Liver (tissue), 9 donors: ENCODE results near the gene SCN2B. TPM values are rescaled to one million over a fixed set of nuclear protein-coding genes. Genes with fewer than 3 reads are reported as not detected.

Experiments
- DNase-seq: peaks from one replicate; pipeline ENCODE4 v3.0.0-alpha.2; 2017; ENCODE audit warnings: low spot score
- H3K27ac ChIP-seq, 2 donors: one replicate each; pipeline ENCODE4 v1.7.0; 2013; ENCODE audit warnings: inconsistent platforms in 2 of 2, low read length in 2 of 2, control low read depth in 1 of 2, low read depth in 1 of 2, mild to moderate bottlenecking in 1 of 2
- H3K27me3 ChIP-seq, 4 donors: one replicate each; pipeline versions ENCODE4 v1.6.1 to v1.7.0; 2013; ENCODE audit warnings: low read length in 3 of 4, inconsistent platforms in 1 of 4, mild to moderate bottlenecking in 1 of 4, moderate library complexity in 1 of 4; ENCODE audit not compliant: control insufficient read depth in 4 of 4, insufficient read depth in 4 of 4
- H3K36me3 ChIP-seq, 4 donors: one replicate each; pipeline versions ENCODE4 v1.6.1 to v1.7.0; 2013; ENCODE audit warnings: low read length in 3 of 4, mild to moderate bottlenecking in 3 of 4, low read depth in 1 of 4, moderate library complexity in 1 of 4; ENCODE audit not compliant: control insufficient read depth in 4 of 4, insufficient read depth in 3 of 4
- H3K4me1 ChIP-seq, 4 donors: one replicate each; pipeline versions ENCODE4 v1.6.1 to v1.7.0; 2013; ENCODE audit warnings: low read length in 3 of 4, mild to moderate bottlenecking in 3 of 4, moderate library complexity in 1 of 4; ENCODE audit not compliant: control insufficient read depth in 4 of 4, insufficient read depth in 4 of 4
- H3K4me3 ChIP-seq, 3 donors: one replicate each; pipeline versions ENCODE4 v1.6.1 to v1.7.0; 2013; ENCODE audit warnings: low read length in 3 of 3, control low read depth in 1 of 3, low read depth in 1 of 3, mild to moderate bottlenecking in 1 of 3
- H3K9ac ChIP-seq, 2 donors: one replicate each; pipeline ENCODE4 v1.7.0; 2013; ENCODE audit warnings: low read length in 2 of 2, mild to moderate bottlenecking in 2 of 2, moderate library complexity in 2 of 2, control low read depth in 1 of 2, low read depth in 1 of 2
- H3K9me3 ChIP-seq, 4 donors: one replicate each; pipeline versions ENCODE4 v1.6.1 to v1.7.0; 2013; ENCODE audit warnings: low read length in 3 of 4; ENCODE audit not compliant: control insufficient read depth in 4 of 4
- ATF3 ChIP-seq: IDR thresholded peaks from 2 replicates; pipeline ENCODE4 v1.6.1; 2016; ENCODE audit warnings: antibody characterized with exemption
- CTCF ChIP-seq: fragments of 150-350 bp; IDR thresholded peaks from 2 replicates; pipeline ENCODE4 v1.5.1; 2017; ENCODE audit warnings: improper control_type of control experiment, low read depth, low read length; ENCODE audit not compliant: missing input control
- EGR1 ChIP-seq, 2 donors: IDR thresholded peaks; 2 replicates each; pipeline ENCODE4 v1.6.1; 2016 to 2018; ENCODE audit warnings: antibody characterized with exemption in 2 of 2, low read depth in 2 of 2
- FOXA1 ChIP-seq: IDR thresholded peaks from 2 replicates; pipeline ENCODE4 v1.6.1; 2016; ENCODE audit warnings: antibody characterized with exemption
- FOXA2 ChIP-seq: IDR thresholded peaks from 2 replicates; pipeline ENCODE4 v1.6.1; 2016; ENCODE audit warnings: antibody characterized with exemption
- GABPA ChIP-seq, 2 donors: IDR thresholded peaks in 1 of 2; conservative IDR thresholded peaks in 1 of 2; 2 replicates each; pipeline ENCODE4 v1.6.1; 2016; ENCODE audit warnings: antibody characterized with exemption in 2 of 2, mild to moderate bottlenecking in 1 of 2, moderate library complexity in 1 of 2
- HNF4A ChIP-seq, 2 donors: conservative IDR thresholded peaks; 2 replicates each; pipeline ENCODE4 v1.6.1; 2016; ENCODE audit warnings: antibody characterized with exemption in 2 of 2, mild to moderate bottlenecking in 2 of 2
- HNF4G ChIP-seq: IDR thresholded peaks from 2 replicates; pipeline ENCODE4 v1.6.1; 2016; ENCODE audit warnings: antibody characterized with exemption
- JUND ChIP-seq, 2 donors: IDR thresholded peaks; 2 replicates each; pipeline ENCODE4 v1.6.1; 2016; ENCODE audit warnings: antibody characterized with exemption in 2 of 2
- NR2F2 ChIP-seq: IDR thresholded peaks from 2 replicates; pipeline ENCODE4 v1.6.1; 2016; ENCODE audit warnings: antibody characterized with exemption
- RAD21 ChIP-seq, 2 donors: IDR thresholded peaks; 2 replicates each; pipeline ENCODE4 v1.6.1; 2016; ENCODE audit warnings: antibody characterized with exemption in 2 of 2, mild to moderate bottlenecking in 2 of 2
- RXRA ChIP-seq, 2 donors: IDR thresholded peaks; 2 replicates each; pipeline ENCODE4 v1.6.1; 2017 to 2018; ENCODE audit warnings: antibody characterized with exemption in 2 of 2, mild to moderate bottlenecking in 1 of 2
- SP1 ChIP-seq: IDR thresholded peaks from 2 replicates; pipeline ENCODE4 v1.6.1; 2018; ENCODE audit warnings: antibody characterized with exemption, mild to moderate bottlenecking
- TAF1 ChIP-seq: conservative IDR thresholded peaks from 2 replicates; pipeline ENCODE4 v1.6.1; 2016; ENCODE audit warnings: antibody characterized with exemption, mild to moderate bottlenecking
- YY1 ChIP-seq: IDR thresholded peaks from 2 replicates; pipeline ENCODE4 v1.6.1; 2016; ENCODE audit warnings: antibody characterized with exemption, mild to moderate bottlenecking
- WGBS: extraction: QIAGEN DNeasy Blood & Tissue Kit; methylation state at CpG from one replicate; pipeline ENCODE4 v1.1.7; 2013; 5-methylcytosine and 5-hydroxymethylcytosine counted together
- polyA plus RNA-seq, 2 donors: library from polyadenylated mRNA; stranded (reverse) in 1 of 2; unstranded in 1 of 2; fragments of 200-250 nt in 1 of 2; fragments of >200 nt in 1 of 2; fragmentation: Nextera tagmentation in 1 of 2; extraction: Ambion mirVana in 1 of 2; gene quantifications; one replicate each; pipeline versions ENCODE4 v1.2.1 to v1.2.3, GENCODE V29; 2013 to 2015
- total RNA-seq, 2 donors: library from RNA; depleted of rRNA; stranded (reverse); fragments of >200 nt; gene quantifications; one replicate each; pipeline ENCODE4 v1.2.3, GENCODE V29; 2014
- TF ChIP-seq, protein P1 (sequence below): IDR thresholded peaks from 2 replicates; pipeline ENCODE4 v1.6.1; 2016; ENCODE audit warnings: antibody characterized with exemption, mild to moderate bottlenecking
- TF ChIP-seq, protein P2 (sequence below): IDR thresholded peaks from 2 replicates; pipeline ENCODE4 v1.6.1; 2016; ENCODE audit warnings: antibody characterized with exemption
- TF ChIP-seq, protein P3 (sequence below): IDR thresholded peaks from 2 replicates; pipeline ENCODE4 v1.6.1; 2016; ENCODE audit warnings: antibody characterized with exemption
- donor health status: healthy.
- donor health status: healthy.
- donor health status: healthy.
- donor health status: healthy.
- donor health status: healthy.

The SCN2B gene
- total and polyA plus RNA-seq, 4 donors, result 0.01 to 0.05 TPM; not detected in 2

DNA sequence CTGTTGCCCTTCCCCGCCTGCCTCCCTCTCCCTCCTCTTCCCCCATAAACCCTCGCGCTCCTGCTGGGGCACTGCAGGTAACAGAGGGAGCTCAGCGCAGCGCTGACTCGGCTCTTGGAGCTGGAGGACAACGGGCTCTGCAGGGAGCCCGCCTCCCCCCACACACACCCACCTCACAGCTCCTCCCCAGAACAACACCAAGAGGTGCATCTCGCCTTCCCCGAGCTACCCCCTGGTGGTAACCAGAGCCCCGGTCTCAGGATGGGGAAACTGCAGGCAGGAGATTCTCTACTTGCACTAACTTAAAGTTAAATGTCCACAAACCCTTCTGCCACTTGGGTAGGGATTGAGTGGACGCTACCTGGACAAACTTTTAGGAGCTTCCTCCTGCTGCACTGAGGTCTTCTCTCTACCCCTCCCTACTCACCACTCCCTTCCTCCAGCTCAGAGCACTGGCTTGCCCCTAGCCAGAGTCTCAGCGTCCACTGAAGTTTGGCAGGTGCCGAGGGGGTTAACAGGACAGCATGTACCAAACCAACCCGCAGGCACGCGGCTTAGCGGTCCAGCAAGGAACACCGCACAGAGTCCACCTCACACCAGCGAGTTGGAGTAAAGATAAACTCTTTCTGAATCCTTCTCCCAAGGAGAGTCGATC lies 19.8 kb downstream of the SCN2B start:
- Histone ChIP-seq H3K4me3 (no peak overlapping the region), H3K4me1 (peaks cover 5 to 10% (median 6%) of the 10 kb centered on the region in 4 donors), H3K27ac (no peak overlapping the region), H3K36me3 (no peaks in the 10 kb centered on the region), H3K9ac (no peak overlapping the region), H3K27me3 (peaks cover 7 to 30% (median 9%) of the 10 kb centered on the region in 4 donors), H3K9me3 (no peaks in the 10 kb centered on the region)
- TF ChIP-seq SP1, result no peak
- TF ChIP-seq ATF3, result no peak
- no peak for TF ChIP-seq HNF4G
- TF ChIP-seq, protein P1, sequence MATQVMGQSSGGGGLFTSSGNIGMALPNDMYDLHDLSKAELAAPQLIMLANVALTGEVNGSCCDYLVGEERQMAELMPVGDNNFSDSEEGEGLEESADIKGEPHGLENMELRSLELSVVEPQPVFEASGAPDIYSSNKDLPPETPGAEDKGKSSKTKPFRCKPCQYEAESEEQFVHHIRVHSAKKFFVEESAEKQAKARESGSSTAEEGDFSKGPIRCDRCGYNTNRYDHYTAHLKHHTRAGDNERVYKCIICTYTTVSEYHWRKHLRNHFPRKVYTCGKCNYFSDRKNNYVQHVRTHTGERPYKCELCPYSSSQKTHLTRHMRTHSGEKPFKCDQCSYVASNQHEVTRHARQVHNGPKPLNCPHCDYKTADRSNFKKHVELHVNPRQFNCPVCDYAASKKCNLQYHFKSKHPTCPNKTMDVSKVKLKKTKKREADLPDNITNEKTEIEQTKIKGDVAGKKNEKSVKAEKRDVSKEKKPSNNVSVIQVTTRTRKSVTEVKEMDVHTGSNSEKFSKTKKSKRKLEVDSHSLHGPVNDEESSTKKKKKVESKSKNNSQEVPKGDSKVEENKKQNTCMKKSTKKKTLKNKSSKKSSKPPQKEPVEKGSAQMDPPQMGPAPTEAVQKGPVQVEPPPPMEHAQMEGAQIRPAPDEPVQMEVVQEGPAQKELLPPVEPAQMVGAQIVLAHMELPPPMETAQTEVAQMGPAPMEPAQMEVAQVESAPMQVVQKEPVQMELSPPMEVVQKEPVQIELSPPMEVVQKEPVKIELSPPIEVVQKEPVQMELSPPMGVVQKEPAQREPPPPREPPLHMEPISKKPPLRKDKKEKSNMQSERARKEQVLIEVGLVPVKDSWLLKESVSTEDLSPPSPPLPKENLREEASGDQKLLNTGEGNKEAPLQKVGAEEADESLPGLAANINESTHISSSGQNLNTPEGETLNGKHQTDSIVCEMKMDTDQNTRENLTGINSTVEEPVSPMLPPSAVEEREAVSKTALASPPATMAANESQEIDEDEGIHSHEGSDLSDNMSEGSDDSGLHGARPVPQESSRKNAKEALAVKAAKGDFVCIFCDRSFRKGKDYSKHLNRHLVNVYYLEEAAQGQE, result no peak
- no peak for TF ChIP-seq TAF1
- no peak for TF ChIP-seq RAD21 (IDR thresholded peaks at IDR 0.05)
- TF ChIP-seq YY1, result no peak
- no peak for TF ChIP-seq EGR1 (IDR thresholded peaks at IDR 0.05; ENCODE audit: low read depth in 2 of 2)
- no peak for TF ChIP-seq GABPA (IDR thresholded peaks at IDR 0.05 in 1 of 2, conservative IDR thresholded peaks at IDR 0.05 in 1 of 2)
- 8% methylated on average over 21 of the region's 21 CpGs for WGBS
- no peak for DNase-seq

GRCh38 chr11:118155776-118156530 lies 20.5 kb downstream of the SCN2B start:
- no peak for DNase-seq
- H3K36me3 ChIP-seq, result no peaks in the 10 kb centered on the region
- H3K9ac ChIP-seq, result no peak overlapping the region
- peaks cover 5 to 10% (median 6%) of the 10 kb centered on the region in 4 donors for H3K4me1 ChIP-seq
- 53% methylated on average over 11 of the region's 11 CpGs for WGBS
- TF ChIP-seq CTCF, result no peak
- TF ChIP-seq HNF4G, result no peak
- TF ChIP-seq JUND (IDR thresholded peaks at IDR 0.05), result no peak
- TF ChIP-seq, protein P1, result no peak
- no peak for TF ChIP-seq RXRA (IDR thresholded peaks at IDR 0.05)
- no peak for TF ChIP-seq FOXA2
- TF ChIP-seq ATF3, result no peak
- no peak for TF ChIP-seq HNF4A (conservative IDR thresholded peaks at IDR 0.05)
- no peak for TF ChIP-seq RAD21 (IDR thresholded peaks at IDR 0.05)
- TF ChIP-seq NR2F2, result no peak
- no peak for TF ChIP-seq FOXA1
- no peak for TF ChIP-seq YY1
- TF ChIP-seq TAF1, result no peak
- TF ChIP-seq, protein P2, sequence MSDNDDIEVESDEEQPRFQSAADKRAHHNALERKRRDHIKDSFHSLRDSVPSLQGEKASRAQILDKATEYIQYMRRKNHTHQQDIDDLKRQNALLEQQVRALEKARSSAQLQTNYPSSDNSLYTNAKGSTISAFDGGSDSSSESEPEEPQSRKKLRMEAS, result no peak
- no peak for TF ChIP-seq GABPA (IDR thresholded peaks at IDR 0.05 in 1 of 2, conservative IDR thresholded peaks at IDR 0.05 in 1 of 2)
- no peak for TF ChIP-seq EGR1 (IDR thresholded peaks at IDR 0.05; ENCODE audit: low read depth in 2 of 2)
- TF ChIP-seq, protein P3, sequence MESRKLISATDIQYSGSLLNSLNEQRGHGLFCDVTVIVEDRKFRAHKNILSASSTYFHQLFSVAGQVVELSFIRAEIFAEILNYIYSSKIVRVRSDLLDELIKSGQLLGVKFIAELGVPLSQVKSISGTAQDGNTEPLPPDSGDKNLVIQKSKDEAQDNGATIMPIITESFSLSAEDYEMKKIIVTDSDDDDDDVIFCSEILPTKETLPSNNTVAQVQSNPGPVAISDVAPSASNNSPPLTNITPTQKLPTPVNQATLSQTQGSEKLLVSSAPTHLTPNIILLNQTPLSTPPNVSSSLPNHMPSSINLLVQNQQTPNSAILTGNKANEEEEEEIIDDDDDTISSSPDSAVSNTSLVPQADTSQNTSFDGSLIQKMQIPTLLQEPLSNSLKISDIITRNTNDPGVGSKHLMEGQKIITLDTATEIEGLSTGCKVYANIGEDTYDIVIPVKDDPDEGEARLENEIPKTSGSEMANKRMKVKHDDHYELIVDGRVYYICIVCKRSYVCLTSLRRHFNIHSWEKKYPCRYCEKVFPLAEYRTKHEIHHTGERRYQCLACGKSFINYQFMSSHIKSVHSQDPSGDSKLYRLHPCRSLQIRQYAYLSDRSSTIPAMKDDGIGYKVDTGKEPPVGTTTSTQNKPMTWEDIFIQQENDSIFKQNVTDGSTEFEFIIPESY, result no peak
- no peak for TF ChIP-seq SP1
- H3K9me3 ChIP-seq, result no peaks in the 10 kb centered on the region
- H3K27me3 ChIP-seq, result peaks cover 7 to 30% (median 9%) of the 10 kb centered on the region in 4 donors
- no peak overlapping the region for H3K4me3 ChIP-seq
- no peak overlapping the region for H3K27ac ChIP-seq
